ENCODE data around the gene TBCC.
A peak's percentile ranks its signal among the peaks of the same experiment; 100 is the strongest.

The TBCC gene

DNA sequence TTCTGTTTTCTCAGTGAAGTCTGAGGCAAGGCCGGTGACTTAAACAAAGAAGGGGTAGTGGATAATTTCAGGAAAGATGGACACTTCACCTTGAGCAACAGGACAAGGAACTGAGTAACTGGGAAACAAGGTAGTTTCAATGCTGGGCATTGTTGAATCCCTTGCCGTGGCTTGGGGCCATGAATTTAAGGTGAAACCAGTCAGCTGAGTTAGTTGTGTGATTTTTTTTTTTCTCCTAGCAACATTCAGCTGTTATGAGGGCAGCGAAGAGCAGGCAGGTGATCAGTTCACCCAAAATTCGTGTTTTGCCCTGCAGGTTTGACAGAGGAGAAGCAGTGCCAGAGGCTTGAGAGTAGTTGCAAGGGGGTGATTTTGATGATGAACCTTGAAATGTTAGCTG lies 42.8 kb upstream of the TBCC start:
- Histone ChIP-seq H4K8ac (ENCODE audit: low read depth, low read length) (no peak overlapping the region), H3K4me1 (ENCODE audit: control insufficient read depth in 1 of 2, insufficient read depth in 2 of 2, low read length in 2 of 2) (peaks cover 3 to 7% of the 10 kb centered on the region in 2 experiments)
- WGBS (ENCODE audit: extremely low coverage, insufficient coverage, insufficient read length) = no CpG with 5 or more reads among the region's 4 CpGs

DNA sequence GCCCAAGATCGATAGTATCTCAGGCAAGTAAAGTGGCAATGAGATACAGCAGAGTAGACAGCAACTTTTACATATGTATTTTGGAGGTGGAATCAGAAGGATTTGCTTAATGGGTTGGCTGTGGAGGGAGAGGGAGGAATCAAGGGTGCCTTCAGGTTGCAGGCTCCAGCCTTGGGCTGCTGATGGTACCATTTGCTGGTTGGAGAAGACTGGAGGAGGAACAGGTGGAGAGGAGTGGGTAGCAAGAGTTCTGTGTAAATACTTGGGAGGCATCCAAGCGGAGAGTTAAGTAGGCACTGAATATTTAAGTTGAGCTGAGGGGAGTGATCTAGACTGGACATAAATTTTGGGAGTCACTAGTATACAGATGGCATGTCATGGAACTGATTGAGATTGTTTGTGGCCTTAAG lies 41.2 kb upstream of the TBCC start:
- Histone ChIP-seq H3K79me1 (ENCODE audit: low read length) (peaks cover 17% of the 10 kb centered on the region), H4K91ac (ENCODE audit: low read depth, low read length) (no peak overlapping the region), H2AK5ac (ENCODE audit: low read length) (no peak overlapping the region), H3K79me2 (ENCODE audit: control insufficient read depth, insufficient read depth, low read length, poor library complexity) (peaks cover 14% of the 10 kb centered on the region), H3K14ac (ENCODE audit: low read length) (no peak overlapping the region), H3K27me3 (ENCODE audit: insufficient read depth, low read length) (peaks cover 5% of the 10 kb centered on the region), H3K4ac (ENCODE audit: low read depth, low read length) (no peak overlapping the region), H3K23ac (ENCODE audit: low read length) (no peak overlapping the region), H3K36me3 (ENCODE audit: control insufficient read depth in 1 of 2, insufficient read depth in 2 of 2, low read length in 2 of 2) (no peaks in the 10 kb centered on the region), H4K12ac (ENCODE audit: low read depth, low read length) (no peak overlapping the region), H3K27ac (ENCODE audit: low read depth, low read length) (no peak overlapping the region), H3K9me3 (ENCODE audit: insufficient read depth, low read depth, low read length) (no peaks in the 10 kb centered on the region), H3K4me2 (ENCODE audit: low read length) (no peak overlapping the region), H2BK5ac (ENCODE audit: low read depth, low read length, poor library complexity) (no peak overlapping the region), H3K4me1 (ENCODE audit: control insufficient read depth in 1 of 2, insufficient read depth in 2 of 2, low read length in 2 of 2) (peaks cover 3 to 7% of the 10 kb centered on the region in 2 experiments), H2AFZ (ENCODE audit: insufficient read depth, low read length, poor library complexity) (no peak overlapping the region), H3K18ac (ENCODE audit: low read length) (no peak overlapping the region), H4K8ac (ENCODE audit: low read depth, low read length) (no peak overlapping the region), H2BK120ac (ENCODE audit: insufficient read depth, low read length, poor library complexity) (no peak overlapping the region), H3K4me3 (ENCODE audit: low read depth, low read length) (no peak overlapping the region), H3K9ac (ENCODE audit: low read length) (no peak overlapping the region), H2BK12ac (ENCODE audit: low read length) (no peak overlapping the region)
- no peak for DNase-seq
- no CpG with 5 or more reads among the region's 2 CpGs for WGBS (ENCODE audit: extremely low coverage, insufficient coverage, insufficient read length)

More for the DNA sequence above, 42.8 kb upstream of the TBCC start:
- Histone ChIP-seq H3K27ac (ENCODE audit: low read depth, low read length) (no peak overlapping the region), H2BK5ac (ENCODE audit: low read depth, low read length, poor library complexity) (no peak overlapping the region), H4K12ac (ENCODE audit: low read depth, low read length) (no peak overlapping the region), H3K18ac (ENCODE audit: low read length) (no peak overlapping the region), H3K9me3 (ENCODE audit: insufficient read depth, low read depth, low read length) (no peaks in the 10 kb centered on the region), H3K36me3 (ENCODE audit: control insufficient read depth in 1 of 2, insufficient read depth in 2 of 2, low read length in 2 of 2) (no peaks in the 10 kb centered on the region), H3K14ac (ENCODE audit: low read length) (no peak overlapping the region), H3K79me1 (ENCODE audit: low read length) (peaks cover 2% of the 10 kb centered on the region), H4K91ac (ENCODE audit: low read depth, low read length) (no peak overlapping the region), H3K4ac (ENCODE audit: low read depth, low read length) (no peak overlapping the region), H3K4me2 (ENCODE audit: low read length) (no peak overlapping the region), H3K23ac (ENCODE audit: low read length) (no peak overlapping the region), H3K27me3 (ENCODE audit: insufficient read depth, low read length) (no peaks in the 10 kb centered on the region), H2AFZ (ENCODE audit: insufficient read depth, low read length, poor library complexity) (no peak overlapping the region), H3K79me2 (ENCODE audit: control insufficient read depth, insufficient read depth, low read length, poor library complexity) (peaks cover 2% of the 10 kb centered on the region), H3K4me3 (ENCODE audit: low read depth, low read length) (no peak overlapping the region), H2BK120ac (ENCODE audit: insufficient read depth, low read length, poor library complexity) (no peak overlapping the region), H2BK12ac (ENCODE audit: low read length) (no peak overlapping the region), H3K9ac (ENCODE audit: low read length) (no peak overlapping the region), H2AK5ac (ENCODE audit: low read length) (no peak overlapping the region)
- DNase-seq = peak in 1 of 2 donors; percentile 49

DNA sequence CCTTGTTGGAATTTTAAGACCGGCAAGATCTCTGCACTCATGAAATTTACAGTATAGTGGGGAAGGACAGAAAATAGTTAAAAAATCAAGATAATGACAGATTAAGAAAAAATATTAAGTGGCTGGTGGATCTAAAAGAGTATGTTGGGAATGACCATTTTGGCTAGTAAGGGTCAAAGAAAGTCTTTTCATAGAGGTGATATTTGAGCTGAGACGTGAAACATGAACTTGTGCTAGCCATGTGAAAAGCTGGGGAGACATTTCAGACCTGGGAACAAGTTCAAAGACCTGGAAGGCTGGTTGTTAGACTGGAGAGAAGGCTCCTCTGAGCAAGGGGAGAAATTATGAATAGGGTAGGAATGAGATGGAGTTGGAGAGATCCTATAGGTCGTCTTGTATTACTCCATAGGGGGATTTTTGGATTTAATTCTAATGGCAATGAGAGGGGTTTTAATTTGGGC lies 40.7 kb upstream of the TBCC start:
- Histone ChIP-seq H4K8ac (ENCODE audit: low read depth, low read length) (no peak overlapping the region), H3K27ac (ENCODE audit: low read depth, low read length) (no peak overlapping the region), H3K23ac (ENCODE audit: low read length) (no peak overlapping the region), H2BK5ac (ENCODE audit: low read depth, low read length, poor library complexity) (no peak overlapping the region), H3K36me3 (ENCODE audit: control insufficient read depth in 1 of 2, insufficient read depth in 2 of 2, low read length in 2 of 2) (no peaks in the 10 kb centered on the region), H3K14ac (ENCODE audit: low read length) (no peak overlapping the region), H3K79me1 (ENCODE audit: low read length) (peaks cover 19% of the 10 kb centered on the region), H2AFZ (ENCODE audit: insufficient read depth, low read length, poor library complexity) (no peak overlapping the region), H2BK12ac (ENCODE audit: low read length) (no peak overlapping the region), H3K4me3 (ENCODE audit: low read depth, low read length) (no peak overlapping the region), H3K4ac (ENCODE audit: low read depth, low read length) (no peak overlapping the region), H3K79me2 (ENCODE audit: control insufficient read depth, insufficient read depth, low read length, poor library complexity) (peaks cover 14% of the 10 kb centered on the region), H2BK120ac (ENCODE audit: insufficient read depth, low read length, poor library complexity) (no peak overlapping the region), H3K9me3 (ENCODE audit: insufficient read depth, low read depth, low read length) (no peaks in the 10 kb centered on the region), H4K91ac (ENCODE audit: low read depth, low read length) (no peak overlapping the region), H3K18ac (ENCODE audit: low read length) (no peak overlapping the region), H3K4me2 (ENCODE audit: low read length) (no peak overlapping the region), H2AK5ac (ENCODE audit: low read length) (no peak overlapping the region), H3K27me3 (ENCODE audit: insufficient read depth, low read length) (peaks cover 5% of the 10 kb centered on the region), H3K9ac (ENCODE audit: low read length) (no peak overlapping the region), H4K12ac (ENCODE audit: low read depth, low read length) (no peak overlapping the region), H3K4me1 (ENCODE audit: control insufficient read depth in 1 of 2, insufficient read depth in 2 of 2, low read length in 2 of 2) (peaks cover 3 to 7% of the 10 kb centered on the region in 2 experiments)
- no CpG with 5 or more reads among the region's 3 CpGs for WGBS (ENCODE audit: extremely low coverage, insufficient coverage, insufficient read length)
- no peak for DNase-seq

DNA sequence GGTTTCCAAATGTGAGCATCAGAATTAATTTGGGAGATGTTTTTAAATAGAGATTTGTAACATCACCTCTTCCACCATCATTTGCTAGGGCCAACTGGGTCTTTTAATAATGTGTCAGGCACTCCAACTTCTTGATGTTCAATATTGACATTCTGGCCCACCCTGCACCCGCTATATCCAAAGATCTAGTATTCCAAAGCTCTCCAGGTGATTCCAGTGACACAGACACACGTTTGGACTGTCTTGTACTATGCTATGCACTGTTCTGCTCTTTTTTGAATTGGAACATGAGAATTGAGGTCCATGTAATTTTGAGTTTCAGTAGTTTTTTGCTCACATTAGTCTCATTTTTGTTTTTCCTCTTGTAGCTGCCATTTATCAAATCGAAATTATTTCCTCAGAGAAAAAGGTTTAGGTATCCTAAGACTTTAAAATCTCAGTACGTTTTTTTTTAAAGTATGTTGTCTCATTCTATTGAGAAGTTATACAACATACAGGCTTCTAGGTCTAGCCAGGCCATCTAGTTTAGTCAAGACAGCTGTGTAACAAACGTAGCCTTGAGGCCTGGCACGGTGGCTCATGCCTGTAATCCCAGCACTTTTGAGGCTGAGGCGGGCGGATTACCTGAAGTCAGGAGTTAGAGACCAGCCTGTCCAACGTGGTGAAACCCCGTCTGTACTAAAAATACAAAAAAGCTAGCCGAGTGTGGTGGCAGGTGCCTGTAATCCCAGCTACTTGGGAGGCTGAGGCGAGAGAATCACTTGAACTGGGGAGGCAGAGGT lies 39.0 kb upstream of the TBCC start:
- H3K9me3 ChIP-seq (ENCODE audit: insufficient read depth, low read depth, low read length) = no peaks in the 10 kb centered on the region
- no peak overlapping the region for H3K9ac ChIP-seq (ENCODE audit: low read length)
- WGBS (ENCODE audit: extremely low coverage, insufficient coverage, insufficient read length) = no CpG with 5 or more reads among the region's 12 CpGs
- H2AFZ ChIP-seq (ENCODE audit: insufficient read depth, low read length, poor library complexity) = no peak overlapping the region
- no peak overlapping the region for H2AK5ac ChIP-seq (ENCODE audit: low read length)
- H3K36me3 ChIP-seq (ENCODE audit: control insufficient read depth in 1 of 2, insufficient read depth in 2 of 2, low read length in 2 of 2) = no peaks in the 10 kb centered on the region
- H3K23ac ChIP-seq (ENCODE audit: low read length) = no peak overlapping the region
- peaks cover 3 to 4% of the 10 kb centered on the region in 2 experiments for H3K4me1 ChIP-seq (ENCODE audit: control insufficient read depth in 1 of 2, insufficient read depth in 2 of 2, low read length in 2 of 2)
- peaks cover 5% of the 10 kb centered on the region for H3K27me3 ChIP-seq (ENCODE audit: insufficient read depth, low read length)
- H3K4me3 ChIP-seq (ENCODE audit: low read depth, low read length) = no peak overlapping the region
- no peak overlapping the region for H3K14ac ChIP-seq (ENCODE audit: low read length)
- no peak for DNase-seq
- no peak overlapping the region for H4K8ac ChIP-seq (ENCODE audit: low read depth, low read length)
- peak overlapping the region; percentile 73 for H3K4me2 ChIP-seq (ENCODE audit: low read length)
- peaks cover 14% of the 10 kb centered on the region for H3K79me2 ChIP-seq (ENCODE audit: control insufficient read depth, insufficient read depth, low read length, poor library complexity)
- no peak overlapping the region for H2BK5ac ChIP-seq (ENCODE audit: low read depth, low read length, poor library complexity)
- H4K12ac ChIP-seq (ENCODE audit: low read depth, low read length) = no peak overlapping the region
- H4K91ac ChIP-seq (ENCODE audit: low read depth, low read length) = no peak overlapping the region
- peaks cover 20% of the 10 kb centered on the region for H3K79me1 ChIP-seq (ENCODE audit: low read length)
- H3K4ac ChIP-seq (ENCODE audit: low read depth, low read length) = peak overlapping the region; percentile 15
- H3K18ac ChIP-seq (ENCODE audit: low read length) = no peak overlapping the region
- no peak overlapping the region for H2BK12ac ChIP-seq (ENCODE audit: low read length)
- no peak overlapping the region for H2BK120ac ChIP-seq (ENCODE audit: insufficient read depth, low read length, poor library complexity)
- H3K27ac ChIP-seq (ENCODE audit: low read depth, low read length) = no peak overlapping the region

Measured in trophoblast cell (in vitro differentiated cells and primary cell).